Measurements from ENCODE around the gene PRIMPOL.
"Not testable (repeated sequence)": the region's sequence is repeated elsewhere in the genome, so short reads cannot be mapped to it uniquely, and the experiment has no call there.

PRIMPOL gene

GRCh38 chr4:184647266-184648053 is 2.1 kb upstream of the PRIMPOL start:
- Mint-ChIP-seq H3K27ac (peak overlapping the region; percentile 94 to 96), H3K27me3 (no peaks in the 10 kb centered on the region), H3K4me1 (ENCODE audit: low read depth in 2 of 2) (peaks cover 31 to 58% of the 10 kb centered on the region in 2 donors), H3K4me3 (peak overlapping the region; percentile 92 to 97), H3K36me3 (ENCODE audit: insufficient read depth) (peaks cover 36% of the 10 kb centered on the region), H3K9me3 (no peaks in the 10 kb centered on the region)
- ATAC-seq (replicated peaks), result no peak
- no peak for DNase-seq

DNA sequence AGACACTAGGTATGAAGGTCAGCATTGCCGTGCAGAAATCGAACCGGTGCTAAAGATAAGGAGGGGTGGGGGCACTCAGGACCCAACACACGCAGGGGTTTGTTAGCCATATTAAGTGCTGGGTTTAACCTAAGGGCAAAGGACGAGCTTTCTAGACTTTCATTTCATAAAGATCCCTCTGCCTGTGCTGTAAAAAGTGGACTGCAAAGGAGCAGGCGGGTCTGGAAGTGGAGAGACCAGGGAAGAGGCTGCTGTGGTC is 1.6 kb upstream of the PRIMPOL start:
- Mint-ChIP-seq H3K9me3 (no peaks in the 10 kb centered on the region), H3K27ac (peak overlapping the region; percentile 94 to 96), H3K36me3 (ENCODE audit: insufficient read depth) (peaks cover 36% of the 10 kb centered on the region), H3K27me3 (no peaks in the 10 kb centered on the region), H3K4me1 (ENCODE audit: low read depth in 2 of 2) (peaks cover 29 to 53% of the 10 kb centered on the region in 2 donors), H3K4me3 (peak overlapping the region; percentile 92 to 97)
- ATAC-seq (replicated peaks) (no peak), DNase-seq (no peak)

DNA sequence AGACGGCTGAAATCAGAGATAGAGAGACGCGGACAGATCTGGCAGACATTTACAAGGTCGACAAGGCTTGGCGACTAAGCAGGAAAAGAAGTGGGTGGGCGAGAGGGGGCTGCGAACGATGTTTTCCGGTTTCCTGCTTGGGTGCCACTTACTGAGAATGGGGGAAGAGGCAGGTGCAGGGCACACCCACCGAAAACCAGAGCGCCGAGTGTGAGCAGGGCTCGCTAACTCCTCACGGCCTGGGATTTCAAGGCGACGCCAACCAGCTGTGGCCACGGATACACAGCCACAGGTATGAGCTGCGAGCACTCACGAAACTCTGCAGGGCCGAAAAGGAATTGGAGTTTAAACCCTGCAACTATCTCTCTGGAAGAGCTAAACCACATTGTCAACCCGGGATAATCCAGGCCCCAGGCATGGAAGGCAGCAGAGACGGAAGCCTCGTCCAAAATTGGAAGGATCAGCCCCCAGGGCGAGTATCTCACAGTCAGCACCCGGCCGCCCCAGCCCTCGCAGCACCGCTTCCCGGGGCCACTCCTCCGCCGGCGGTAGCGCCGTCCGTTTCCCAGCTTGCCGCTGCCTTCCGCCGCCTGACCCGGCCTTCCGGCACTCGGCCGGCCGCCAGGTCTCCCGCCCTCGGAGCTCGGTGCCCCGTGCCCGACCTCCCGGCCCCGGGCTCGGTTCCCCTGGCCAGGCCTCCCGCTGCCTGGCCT is 1.1 kb upstream of the PRIMPOL start:
- Mint-ChIP-seq H3K27ac (peak overlapping the region; percentile 94 to 96), H3K4me3 (peak overlapping the region; percentile 92 to 97), H3K9me3 (no peaks in the 10 kb centered on the region), H3K27me3 (no peaks in the 10 kb centered on the region), H3K36me3 (ENCODE audit: insufficient read depth) (peaks cover 33% of the 10 kb centered on the region), H3K4me1 (ENCODE audit: low read depth in 2 of 2) (peaks cover 29 to 53% of the 10 kb centered on the region in 2 donors)
- peak; percentile 18 for ATAC-seq (replicated peaks)
- DNase-seq, result peak; percentile 21 to 38 (median 32)

DNA sequence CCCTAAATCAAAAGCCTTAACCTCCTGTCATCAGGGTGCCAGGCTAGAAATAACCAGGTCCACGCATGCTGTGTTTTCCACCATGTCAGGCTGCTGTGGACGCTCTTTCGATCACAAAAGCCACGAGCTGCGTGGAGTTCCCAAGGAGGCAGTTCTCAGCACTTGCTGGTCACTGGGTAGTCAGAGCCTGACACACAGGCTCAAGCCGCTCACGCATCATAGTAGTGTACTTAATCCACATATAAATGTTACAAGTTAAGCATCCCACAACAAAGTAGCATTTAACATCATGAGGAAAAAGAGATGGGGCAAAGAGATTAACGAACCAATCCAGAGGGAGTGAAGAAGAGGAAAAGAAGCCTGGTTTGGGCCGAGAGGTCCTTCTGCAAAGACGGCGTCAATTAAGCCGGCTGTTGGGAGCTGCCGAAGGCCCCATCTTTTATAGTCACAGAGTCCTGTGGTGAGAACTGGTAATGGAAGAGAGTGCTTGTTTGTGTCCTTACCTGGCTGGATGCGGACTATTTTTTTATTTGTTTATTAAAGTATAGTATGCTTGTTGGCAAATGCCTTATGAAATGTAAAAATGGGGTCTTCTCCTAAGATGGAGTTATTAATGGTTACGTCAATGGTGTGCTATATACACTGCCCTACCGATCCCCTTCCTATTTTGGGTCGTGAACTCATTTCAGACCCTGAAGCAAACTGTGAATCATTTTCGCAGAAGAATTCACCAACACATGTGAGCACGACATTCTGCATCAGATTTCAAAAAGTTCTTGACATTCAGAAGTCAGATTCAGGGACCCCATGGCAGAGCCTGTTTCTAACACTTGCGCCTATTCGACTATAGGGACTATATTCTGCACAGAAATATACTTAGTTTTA is 675 bp downstream of the PRIMPOL start:
- H3K27ac Mint-ChIP-seq, result peak overlapping the region; percentile 94 to 95
- H3K27me3 Mint-ChIP-seq, result no peaks in the 10 kb centered on the region
- ATAC-seq (replicated peaks) (peak; percentile 1), DNase-seq (peak in 1 of 3 experiments; percentile 12)
- H3K4me3 Mint-ChIP-seq, result peak overlapping the region; percentile 92 to 97
- no peaks in the 10 kb centered on the region for H3K9me3 Mint-ChIP-seq
- peaks cover 31% of the 10 kb centered on the region for H3K36me3 Mint-ChIP-seq (ENCODE audit: insufficient read depth)
- peaks cover 25 to 51% of the 10 kb centered on the region in 2 donors for H3K4me1 Mint-ChIP-seq (ENCODE audit: low read depth in 2 of 2)

- DNase-seq, result no peak
- no peak for ATAC-seq (replicated peaks)
- H3K4me3 Mint-ChIP-seq, result no peak overlapping the region
- H3K27ac Mint-ChIP-seq, result peak overlapping the region in 1 of 2 donors; percentile 68
- no peaks in the 10 kb centered on the region for H3K9me3 Mint-ChIP-seq
- peaks cover 19 to 34% of the 10 kb centered on the region in 2 donors for H3K4me1 Mint-ChIP-seq (ENCODE audit: low read depth in 2 of 2)
- H3K36me3 Mint-ChIP-seq (ENCODE audit: insufficient read depth), result peaks cover 33% of the 10 kb centered on the region
- no peaks in the 10 kb centered on the region for H3K27me3 Mint-ChIP-seq
Observed at GRCh38 chr4:184651899-184652298, 2.4 kb downstream of the PRIMPOL start.

- not testable (repeated sequence) for H3K9me3 Mint-ChIP-seq; H3K4me3 Mint-ChIP-seq; H3K27me3 Mint-ChIP-seq; DNase-seq; ATAC-seq (replicated peaks)
- Mint-ChIP-seq H3K36me3 (ENCODE audit: insufficient read depth) (peaks cover 32% of the 10 kb centered on the region), H3K4me1 (ENCODE audit: low read depth in 2 of 2) (peaks cover 15 to 26% of the 10 kb centered on the region in 2 donors), H3K27ac (peak overlapping the region in 1 of 2 donors; percentile 68)
Observed at GRCh38 chr4:184652681-184653080, 3.1 kb downstream of the PRIMPOL start.

- Mint-ChIP-seq H3K27ac (no peak overlapping the region), H3K27me3 (no peaks in the 10 kb centered on the region), H3K4me3 (no peak overlapping the region), H3K4me1 (ENCODE audit: low read depth in 2 of 2) (peaks cover 8 to 18% of the 10 kb centered on the region in 2 donors), H3K9me3 (no peaks in the 10 kb centered on the region), H3K36me3 (ENCODE audit: insufficient read depth) (peaks cover 29% of the 10 kb centered on the region)
- no peak for DNase-seq
- ATAC-seq (replicated peaks), result no peak
Observed at GRCh38 chr4:184653650-184654049, 4.1 kb downstream of the PRIMPOL start.

GRCh38 chr4:184655889-184656869 is 6.6 kb downstream of the PRIMPOL start:
- DNase-seq (no peak), ATAC-seq (replicated peaks) (no peak)
- Mint-ChIP-seq H3K36me3 (ENCODE audit: insufficient read depth) (peaks cover 32% of the 10 kb centered on the region), H3K27ac (no peak overlapping the region), H3K9me3 (no peaks in the 10 kb centered on the region), H3K27me3 (no peaks in the 10 kb centered on the region), H3K4me3 (no peak overlapping the region), H3K4me1 (ENCODE audit: low read depth in 2 of 2) (peaks cover 0 to 9% of the 10 kb centered on the region in 2 donors)

GRCh38 chr4:184657144-184657543 is 7.6 kb downstream of the PRIMPOL start:
- Mint-ChIP-seq H3K4me3 (no peak overlapping the region), H3K27ac (no peak overlapping the region), H3K4me1 (ENCODE audit: low read depth in 2 of 2) (peaks cover 0 to 4% of the 10 kb centered on the region in 2 donors), H3K27me3 (no peaks in the 10 kb centered on the region), H3K9me3 (no peaks in the 10 kb centered on the region), H3K36me3 (ENCODE audit: insufficient read depth) (peaks cover 32% of the 10 kb centered on the region)
- DNase-seq (no peak), ATAC-seq (replicated peaks) (no peak)

- not testable (repeated sequence) for H3K4me3 Mint-ChIP-seq; ATAC-seq (replicated peaks); H3K27me3 Mint-ChIP-seq; H3K27ac Mint-ChIP-seq; DNase-seq; H3K9me3 Mint-ChIP-seq; H3K4me1 Mint-ChIP-seq (ENCODE audit: low read depth in 2 of 2)
- H3K36me3 Mint-ChIP-seq (ENCODE audit: insufficient read depth), result peaks cover 32% of the 10 kb centered on the region
Observed at GRCh38 chr4:184657820-184658219, 8.3 kb downstream of the PRIMPOL start.

- H3K9me3 Mint-ChIP-seq, result no peaks in the 10 kb centered on the region
- H3K27me3 Mint-ChIP-seq, result no peaks in the 10 kb centered on the region
- H3K27ac Mint-ChIP-seq, result no peak overlapping the region
- DNase-seq (no peak), ATAC-seq (replicated peaks) (no peak)
- peaks cover 23% of the 10 kb centered on the region for H3K36me3 Mint-ChIP-seq (ENCODE audit: insufficient read depth)
- H3K4me3 Mint-ChIP-seq, result no peak overlapping the region
- peaks cover 0 to 4% of the 10 kb centered on the region in 2 donors for H3K4me1 Mint-ChIP-seq (ENCODE audit: low read depth in 2 of 2)
Observed at GRCh38 chr4:184660978-184661377, 11.4 kb downstream of the PRIMPOL start.

DNA sequence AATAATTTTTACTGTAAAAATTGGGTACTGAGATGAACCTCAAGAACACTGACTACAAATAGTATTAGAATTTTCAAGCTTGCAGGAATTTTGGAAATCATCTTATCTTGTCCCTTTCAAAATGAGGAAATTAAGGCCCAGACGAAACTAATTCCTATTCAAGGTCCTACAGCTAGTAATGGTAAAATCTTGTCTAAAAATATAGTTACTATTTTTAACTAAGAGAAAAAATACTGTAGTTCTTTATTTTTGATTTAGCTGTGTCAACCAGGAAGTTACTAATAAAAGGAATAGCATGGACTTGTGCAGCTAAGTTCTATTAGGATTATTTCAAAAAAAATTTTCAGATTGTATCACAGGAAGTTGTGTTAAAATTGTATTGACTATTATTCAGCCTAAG is 12.7 kb downstream of the PRIMPOL start:
- H3K36me3 Mint-ChIP-seq (ENCODE audit: insufficient read depth), result peaks cover 26% of the 10 kb centered on the region
- H3K9me3 Mint-ChIP-seq, result no peaks in the 10 kb centered on the region
- no peak overlapping the region for H3K4me3 Mint-ChIP-seq
- H3K4me1 Mint-ChIP-seq (ENCODE audit: low read depth in 2 of 2), result peaks cover 0 to 4% of the 10 kb centered on the region in 2 donors
- ATAC-seq (replicated peaks), result no peak
- no peaks in the 10 kb centered on the region for H3K27me3 Mint-ChIP-seq
- no peak for DNase-seq
- H3K27ac Mint-ChIP-seq, result no peak overlapping the region
